Esophagus muscularis mucosa (tissue), 4 donors: ENCODE measurements around the gene PUS7.
"Not testable (repeated sequence)": the region's sequence is repeated elsewhere in the genome, so short reads cannot be mapped to it uniquely, and the experiment has no call there.

ENCODE experiments used
- EP300 ChIP-seq: sonication (generic); formaldehyde crosslinking; IDR thresholded peaks from one replicate; pipeline ENCODE4 v1.6.1; 2017; ENCODE audit warnings: antibody characterized with exemption
- POLR2A ChIP-seq: fragments of 450-650 bp; IDR thresholded peaks from one replicate; pipeline ENCODE4 v1.6.1; 2017; ENCODE audit warnings: antibody characterized with exemption, moderate library complexity, mild to moderate bottlenecking, low read depth
- POLR2AphosphoS5 ChIP-seq, 2 donors: sonication (generic); formaldehyde crosslinking; IDR thresholded peaks; one replicate each; pipeline ENCODE4 v1.6.1; 2017; ENCODE audit warnings: antibody characterized with exemption in 2 of 2
- TF ChIP-seq, protein P1 (sequence below), 3 experiments: fragments of 200-600 bp in 2 of 3; fragments of 450-650 bp in 1 of 3; sonication (generic) in 2 of 3; IDR thresholded peaks; one replicate each; pipeline ENCODE4 v1.5.1; 2017 to 2019; ENCODE audit warnings: antibody characterized with exemption in 3 of 3, mild to moderate bottlenecking in 2 of 3, moderate library complexity in 1 of 3

GRCh38 chr7:105515610-105516009 lies 6.5 kb downstream of the PUS7 start:
- TF ChIP-seq, protein P1, sequence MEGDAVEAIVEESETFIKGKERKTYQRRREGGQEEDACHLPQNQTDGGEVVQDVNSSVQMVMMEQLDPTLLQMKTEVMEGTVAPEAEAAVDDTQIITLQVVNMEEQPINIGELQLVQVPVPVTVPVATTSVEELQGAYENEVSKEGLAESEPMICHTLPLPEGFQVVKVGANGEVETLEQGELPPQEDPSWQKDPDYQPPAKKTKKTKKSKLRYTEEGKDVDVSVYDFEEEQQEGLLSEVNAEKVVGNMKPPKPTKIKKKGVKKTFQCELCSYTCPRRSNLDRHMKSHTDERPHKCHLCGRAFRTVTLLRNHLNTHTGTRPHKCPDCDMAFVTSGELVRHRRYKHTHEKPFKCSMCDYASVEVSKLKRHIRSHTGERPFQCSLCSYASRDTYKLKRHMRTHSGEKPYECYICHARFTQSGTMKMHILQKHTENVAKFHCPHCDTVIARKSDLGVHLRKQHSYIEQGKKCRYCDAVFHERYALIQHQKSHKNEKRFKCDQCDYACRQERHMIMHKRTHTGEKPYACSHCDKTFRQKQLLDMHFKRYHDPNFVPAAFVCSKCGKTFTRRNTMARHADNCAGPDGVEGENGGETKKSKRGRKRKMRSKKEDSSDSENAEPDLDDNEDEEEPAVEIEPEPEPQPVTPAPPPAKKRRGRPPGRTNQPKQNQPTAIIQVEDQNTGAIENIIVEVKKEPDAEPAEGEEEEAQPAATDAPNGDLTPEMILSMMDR (IDR thresholded peaks at IDR 0.05) = not testable (repeated sequence)
- TF ChIP-seq POLR2A; EP300; POLR2AphosphoS5 (IDR thresholded peaks at IDR 0.05): not testable (repeated sequence)
